ENCODE results near the gene RTF1.
A peak's percentile ranks its signal among the peaks of the same experiment; 100 is the strongest.

RTF1 gene

DNA sequence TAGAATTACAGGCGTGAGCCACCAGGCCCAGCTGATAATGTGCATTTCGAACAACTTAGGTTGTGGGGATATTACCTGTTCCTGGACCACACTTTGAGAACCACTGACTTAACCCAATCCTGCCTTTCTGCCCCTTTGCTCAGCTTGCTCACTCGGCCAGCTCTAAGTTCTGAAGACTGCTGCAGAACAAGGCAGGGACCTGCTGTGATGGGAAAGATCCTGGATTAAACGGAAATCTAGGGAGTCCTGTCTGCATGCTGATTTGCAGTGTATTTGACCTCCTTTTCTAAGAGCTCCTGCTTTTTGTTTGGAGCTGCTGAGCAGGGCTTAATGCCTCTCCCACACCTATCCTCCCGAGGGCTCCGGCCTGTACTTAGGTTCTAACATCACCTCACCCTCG, 93.8 kb downstream of the RTF1 start:
- DNase-seq: no peak

- no peak for DNase-seq
Measured at GRCh38 chr15:41511331-41511898, 94.5 kb downstream of the RTF1 start.

- DNase-seq: no peak
Measured at GRCh38 chr15:41511899-41512369, 95.0 kb downstream of the RTF1 start.

- no peak for DNase-seq
Measured at GRCh38 chr15:41512512-41512939, 95.6 kb downstream of the RTF1 start.

GRCh38 chr15:41512940-41513505, 96.1 kb downstream of the RTF1 start:
- DNase-seq: peak; percentile 16

- DNase-seq: peak; percentile 14
Measured at GRCh38 chr15:41513506-41514227, 96.8 kb downstream of the RTF1 start, which contains the start of gene LTK. TSS of gene LTK (minus strand) at chr15:41513827. CDS start at chr15:41513709, 118 bp downstream.

- DNase-seq: no peak
Measured at GRCh38 chr15:41517895-41518449, 101.1 kb downstream of the RTF1 start.

DNA sequence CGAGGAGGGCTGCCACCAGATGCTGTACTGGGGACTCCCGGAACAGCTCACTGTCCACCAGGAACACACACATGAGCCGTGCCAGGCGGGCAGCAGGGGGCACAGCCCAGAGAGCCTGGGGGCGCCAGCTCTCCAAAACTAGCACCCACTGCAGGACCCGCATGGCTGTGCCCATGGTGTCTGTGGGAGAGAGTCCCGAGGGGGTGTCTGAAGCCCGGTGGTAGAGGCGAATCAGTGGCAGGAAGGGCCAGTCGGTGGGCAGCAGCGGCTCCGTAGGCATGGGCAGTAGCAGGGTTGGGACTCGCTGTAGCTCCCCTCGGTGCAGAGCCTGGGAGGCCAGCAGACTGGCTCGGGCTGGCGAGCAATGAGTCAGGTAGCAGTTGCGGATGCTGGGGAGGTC, 103.7 kb downstream of the RTF1 start:
- DNase-seq: no peak

DNA sequence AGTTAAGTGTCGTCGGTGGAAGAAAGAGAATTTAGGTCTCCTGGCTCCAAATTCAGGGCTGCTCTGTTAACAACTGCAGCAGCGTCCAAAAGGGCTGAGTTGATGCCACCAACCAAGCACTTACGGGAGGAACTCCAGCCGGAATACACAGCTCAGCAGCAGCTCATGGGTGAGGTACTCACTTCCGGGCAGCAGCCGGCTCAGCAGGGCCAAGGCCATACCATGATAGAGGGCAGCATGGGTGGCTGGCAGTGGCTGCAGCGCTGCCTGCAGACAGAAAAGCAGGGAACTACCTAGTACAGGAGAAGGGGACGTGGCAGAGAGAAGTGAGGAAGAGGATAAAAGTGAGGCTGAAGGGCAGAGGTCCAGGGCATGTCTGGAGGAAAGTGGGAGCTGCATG, 104.7 kb downstream of the RTF1 start:
- DNase-seq: no peak

DNA sequence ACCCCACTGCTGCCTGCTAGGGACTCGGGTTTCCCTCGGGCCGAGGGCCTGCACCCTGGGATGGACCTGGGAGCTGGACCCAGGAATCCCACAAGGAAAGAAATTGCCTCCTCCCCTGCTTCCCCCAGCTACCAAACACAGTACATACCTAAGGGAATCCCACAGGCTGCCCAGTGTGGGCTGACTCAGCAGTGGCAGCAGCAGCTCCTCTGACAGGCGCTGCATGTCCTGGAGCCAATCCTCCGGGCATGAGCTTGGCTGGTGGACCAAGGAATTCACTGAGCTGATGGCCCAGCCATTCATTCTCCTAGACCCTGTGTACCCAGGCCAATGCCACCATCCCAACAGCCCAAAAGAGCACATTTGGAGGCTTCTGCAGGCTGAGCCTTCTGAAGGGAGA, 106.2 kb downstream of the RTF1 start:
- no peak for DNase-seq

- no peak for DNase-seq
Measured at GRCh38 chr15:41530363-41530956, 113.6 kb downstream of the RTF1 start.
